GM12874 (cell line): ENCODE measurements around the gene CENPI.

Source experiments
- CTCF ChIP-seq: IDR thresholded peaks from 2 replicates; pipeline ENCODE4 v1.5.1; 2011; ENCODE audit warnings: low read depth, mild to moderate bottlenecking, control low read depth, low read length, moderate library complexity; ENCODE audit not compliant: insufficient read depth

CENPI gene

DNA sequence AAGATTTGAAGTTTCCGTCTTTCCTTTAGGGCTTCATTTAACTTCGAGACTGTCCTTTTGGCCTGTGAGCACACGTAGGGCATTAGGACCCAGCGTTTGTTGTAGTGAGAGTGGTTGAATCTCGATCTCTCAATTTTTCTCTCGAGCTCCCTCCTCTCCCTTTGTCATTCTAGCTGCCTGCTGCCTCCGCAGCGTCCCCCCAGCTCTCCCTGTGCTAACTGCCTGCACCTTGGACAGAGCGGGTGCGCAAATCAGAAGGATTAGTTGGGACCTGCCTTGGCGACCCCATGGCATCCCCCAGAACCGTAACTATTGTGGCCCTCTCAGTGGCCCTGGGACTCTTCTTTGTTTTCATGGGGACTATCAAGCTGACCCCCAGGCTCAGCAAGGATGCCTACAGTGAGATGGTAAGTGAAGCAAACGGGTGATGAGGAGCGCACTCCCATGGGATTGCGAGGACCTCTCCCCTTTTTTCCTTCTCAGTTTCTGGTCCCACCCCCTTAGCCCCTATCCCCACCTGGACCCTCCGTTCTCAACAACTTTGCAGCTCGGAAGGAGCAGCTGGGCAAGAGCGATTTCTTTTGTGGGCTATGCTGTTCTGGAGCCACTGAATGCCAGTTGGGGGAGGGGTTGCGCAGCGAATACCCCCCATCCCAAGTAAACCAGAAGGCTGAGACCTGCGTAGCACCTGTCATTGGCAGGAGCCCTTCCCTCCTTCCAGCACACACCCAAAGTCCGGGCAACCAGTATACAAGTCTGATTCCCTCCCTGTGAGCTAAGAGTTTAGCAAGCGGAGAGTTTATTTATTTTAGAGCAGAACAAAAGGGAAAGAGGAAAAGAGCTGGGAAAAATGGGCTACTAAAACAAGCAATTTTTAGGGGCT lies 19.0 kb upstream of the CENPI start, which contains the start of gene TMEM35A:
Gene TMEM35A, plus strand, starts transcription at position 164 of the 883 bp plus-strand sequence. Its CDS starts 124 bp downstream, at position 288.
- no peak for TF ChIP-seq CTCF

- TF ChIP-seq CTCF, result no peak
Observed at GRCh38 chrX:101079736-101080270, 18.2 kb upstream of the CENPI start.

DNA sequence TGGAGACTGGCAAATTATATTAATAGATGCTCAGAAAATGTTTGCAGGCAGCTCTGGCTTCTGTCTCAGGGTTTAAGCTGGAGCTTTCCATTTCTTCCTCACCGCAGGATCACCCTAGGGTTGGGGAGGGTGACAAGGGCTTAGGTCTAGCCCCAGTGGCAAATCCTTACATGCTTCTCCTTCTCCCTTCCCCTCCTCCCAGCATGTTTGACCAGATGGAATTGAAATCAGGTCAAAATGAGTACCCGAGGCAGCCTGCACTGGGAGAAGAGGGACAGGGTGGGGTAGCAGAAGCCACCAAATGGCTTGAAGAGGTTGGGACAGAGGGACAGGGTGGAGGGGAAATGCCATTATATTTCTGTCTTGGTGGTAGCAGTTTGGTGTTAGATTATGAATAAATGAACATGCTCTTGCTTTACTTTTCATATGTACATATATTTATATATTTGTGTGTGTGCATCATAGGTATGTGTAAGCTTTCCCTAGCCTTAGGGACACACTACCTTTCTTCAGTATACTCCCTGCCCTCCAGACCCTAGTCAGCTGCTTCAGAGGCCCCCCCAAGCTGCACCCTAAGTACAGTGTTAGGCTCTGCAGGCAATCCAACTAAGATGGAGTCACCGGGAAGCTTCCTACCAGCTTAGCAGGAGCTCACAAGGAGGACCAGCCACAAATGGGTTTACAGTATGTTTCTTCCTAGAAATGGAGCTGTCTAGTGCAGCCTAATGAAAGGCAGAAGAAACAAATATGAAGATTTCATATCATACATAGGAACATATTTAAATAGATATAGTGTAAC lies 17.5 kb upstream of the CENPI start:
- no peak for TF ChIP-seq CTCF

GRCh38 chrX:101081231-101081630 lies 16.8 kb upstream of the CENPI start:
- no peak for TF ChIP-seq CTCF

DNA sequence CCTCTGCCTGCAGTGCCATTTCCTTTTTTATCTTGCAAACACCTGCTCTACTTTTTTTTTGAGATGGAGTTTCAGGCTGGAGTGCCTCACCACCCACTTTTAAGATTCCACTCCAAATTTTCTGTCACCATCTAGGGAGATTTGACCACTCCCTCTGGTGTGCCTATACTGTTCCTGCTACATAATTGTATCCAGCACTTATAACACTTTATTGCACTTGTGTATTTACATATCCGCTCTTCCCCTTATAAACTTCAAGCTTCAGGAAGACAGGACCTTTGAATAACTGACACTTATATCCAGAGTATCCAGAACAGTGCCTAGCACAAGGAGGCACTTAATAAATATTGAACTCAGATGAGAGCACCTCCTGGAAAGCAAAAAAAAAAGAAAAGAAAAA lies 6.2 kb upstream of the CENPI start:
- TF ChIP-seq CTCF, result no peak

DNA sequence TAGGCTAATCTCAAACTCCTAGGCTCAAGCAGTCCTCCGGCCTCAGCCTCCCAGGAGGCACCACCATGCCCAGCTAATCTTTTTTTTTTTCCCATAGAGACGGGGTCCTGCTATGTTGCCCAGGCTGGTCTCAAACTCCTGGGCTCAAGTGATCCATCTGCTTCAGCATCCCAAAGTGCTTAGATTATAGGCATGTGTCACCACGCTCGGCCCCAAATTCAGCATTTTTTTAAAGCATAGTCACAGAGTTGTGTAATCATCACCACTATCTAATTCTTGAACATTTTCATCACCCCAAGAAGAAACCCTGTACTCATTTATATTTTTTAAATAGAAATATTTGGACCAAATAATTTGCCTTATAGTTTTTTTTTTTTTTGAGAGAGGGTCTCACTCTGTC lies 10.3 kb downstream of the CENPI start:
- TF ChIP-seq CTCF, result no peak

DNA sequence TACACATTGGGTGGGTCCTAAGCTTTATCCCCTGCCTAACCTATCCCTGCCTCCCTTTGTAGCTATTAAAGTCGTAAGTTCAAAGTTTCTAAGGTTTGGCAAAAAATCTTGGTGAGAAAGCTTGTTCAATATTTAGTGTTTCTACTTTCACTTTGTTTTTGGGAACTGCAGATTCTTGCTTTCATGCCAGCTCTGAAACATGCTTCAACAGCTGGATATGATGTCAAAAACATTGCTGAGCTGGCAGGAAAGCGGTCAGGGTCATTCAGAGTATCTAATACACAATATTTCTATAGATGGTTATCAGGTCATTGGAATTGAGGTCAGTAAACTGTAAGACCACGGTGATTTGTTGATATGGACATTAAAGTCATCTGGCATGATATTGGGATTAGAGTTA lies 19.7 kb downstream of the CENPI start:
- TF ChIP-seq CTCF, result no peak
